Esophagus muscularis mucosa (tissue), 4 donors: Measurements from ENCODE around the gene ATP5PO. TPM values are rescaled to one million over a fixed set of nuclear protein-coding genes. Genes with fewer than 3 reads are reported as not detected.

Experiments used
- DNase-seq: peaks from one replicate; pipeline ENCODE4 v3.0.0-alpha.2; 2017; ENCODE audit errors: extremely low spot score
- H3K27ac ChIP-seq, 4 donors: fragments of 200-600 bp; sonication (generic); replicated peaks in 1 of 4; 1 replicate in 3 of 4; 2 replicates in 1 of 4; pipeline ENCODE4 v1.5.1; 2016 to 2019; ENCODE audit warnings: mild to moderate bottlenecking in 1 of 4
- H3K27me3 ChIP-seq, 4 donors: fragments of 200-600 bp; sonication (generic); one replicate each; pipeline versions ENCODE4 v1.5.1 to v1.6.0; 2016 to 2019
- H3K36me3 ChIP-seq, 4 donors: fragments of 200-600 bp; sonication (generic); one replicate each; pipeline ENCODE4 v1.5.1; 2016 to 2019
- H3K4me1 ChIP-seq, 4 donors: fragments of 200-600 bp; sonication (generic); one replicate each; pipeline ENCODE4 v1.5.1; 2016 to 2019
- H3K4me3 ChIP-seq, 4 donors: fragments of 200-600 bp; sonication (generic); 1 replicate in 2 of 4; 2 replicates in 2 of 4; pipeline ENCODE4 v1.5.1; 2016 to 2019; ENCODE audit warnings: mild to moderate bottlenecking in 4 of 4, moderate library complexity in 1 of 4
- H3K9me3 ChIP-seq, 4 donors: fragments of 200-600 bp; sonication (generic); 1 replicate in 3 of 4; 2 replicates in 1 of 4; pipeline ENCODE4 v1.5.1; 2016 to 2019
- EP300 ChIP-seq: sonication (generic); formaldehyde crosslinking; IDR thresholded peaks from one replicate; pipeline ENCODE4 v1.6.1; 2017; ENCODE audit warnings: antibody characterized with exemption
- POLR2A ChIP-seq: fragments of 450-650 bp; IDR thresholded peaks from one replicate; pipeline ENCODE4 v1.6.1; 2017; ENCODE audit warnings: antibody characterized with exemption, moderate library complexity, mild to moderate bottlenecking, low read depth
- POLR2AphosphoS5 ChIP-seq, 2 donors: sonication (generic); formaldehyde crosslinking; IDR thresholded peaks; one replicate each; pipeline ENCODE4 v1.6.1; 2017; ENCODE audit warnings: antibody characterized with exemption in 2 of 2
- WGBS: methylation state at CpG from one replicate; pipeline ENCODE4 v1.1.5; 2018; 5-methylcytosine and 5-hydroxymethylcytosine counted together
- intact Hi-C: fragments of 100-400 bp; cut with DNase I; formaldehyde crosslinking; loops from one replicate; pipeline ENCODE4 v1.15.1; 2023
- total RNA-seq, 4 donors: library from RNA; depleted of rRNA; stranded (reverse); fragments of >200 nt; gene quantifications; one replicate each; pipeline versions ENCODE4 v1.1.0 to v1.2.1, GENCODE V29; 2016
- TF ChIP-seq, protein P1 (sequence below), 3 experiments: fragments of 200-600 bp in 2 of 3; fragments of 450-650 bp in 1 of 3; sonication (generic) in 2 of 3; IDR thresholded peaks; one replicate each; pipeline ENCODE4 v1.5.1; 2017 to 2019; ENCODE audit warnings: antibody characterized with exemption in 3 of 3, mild to moderate bottlenecking in 2 of 3, moderate library complexity in 1 of 3

Gene ATP5PO
- total RNA-seq, 4 donors from 2014 or later, result 130 to 289 (median 195) TPM

DNA sequence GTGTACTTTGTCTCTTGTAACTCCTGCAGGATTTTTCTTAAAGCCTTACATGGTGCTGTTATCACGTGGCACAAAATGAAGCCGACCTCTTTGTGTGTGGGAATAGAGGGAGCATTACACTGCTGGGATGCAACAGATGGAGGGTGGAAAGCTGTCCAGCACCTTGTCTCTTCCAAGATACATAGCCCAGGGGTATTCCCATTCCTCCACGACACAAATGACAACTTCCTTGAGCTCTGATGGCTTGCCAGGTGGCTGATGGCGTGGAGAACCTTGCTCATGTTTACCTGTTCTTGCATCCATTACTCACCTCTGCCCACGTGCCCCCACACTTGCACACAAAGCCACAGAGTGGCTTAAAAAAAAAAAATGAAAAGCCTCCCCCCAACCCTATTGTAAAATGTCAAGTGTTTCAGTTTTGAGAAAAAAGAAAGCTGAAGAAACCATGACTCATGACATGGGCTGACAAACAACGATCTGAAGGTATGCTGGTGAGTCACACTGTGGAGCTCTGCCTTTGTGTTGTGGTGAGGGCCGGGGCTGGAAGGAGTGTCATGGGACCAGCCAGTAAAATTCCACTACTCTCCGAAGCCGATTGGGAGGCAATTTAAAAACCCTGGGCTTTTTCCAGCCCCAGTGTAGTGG, 32.0 kb upstream of the ATP5PO start:
- 14% methylated on average over 9 of the region's 9 CpGs for WGBS
- peak; percentile 94 for DNase-seq
- intact Hi-C loops, result no loop called here
- peak overlapping the region; percentile 30 to 43 (median 35) for H3K4me3 ChIP-seq
- peaks cover 17 to 39% (median 32%) of the 10 kb centered on the region in 4 donors for H3K4me1 ChIP-seq
- H3K27me3 ChIP-seq, result no peaks in the 10 kb centered on the region
- H3K9me3 ChIP-seq, result no peaks in the 10 kb centered on the region
- TF ChIP-seq POLR2AphosphoS5 (IDR thresholded peaks at IDR 0.05) (peak; percentile 70 to 81), POLR2A (no peak)
- TF ChIP-seq, protein P1, sequence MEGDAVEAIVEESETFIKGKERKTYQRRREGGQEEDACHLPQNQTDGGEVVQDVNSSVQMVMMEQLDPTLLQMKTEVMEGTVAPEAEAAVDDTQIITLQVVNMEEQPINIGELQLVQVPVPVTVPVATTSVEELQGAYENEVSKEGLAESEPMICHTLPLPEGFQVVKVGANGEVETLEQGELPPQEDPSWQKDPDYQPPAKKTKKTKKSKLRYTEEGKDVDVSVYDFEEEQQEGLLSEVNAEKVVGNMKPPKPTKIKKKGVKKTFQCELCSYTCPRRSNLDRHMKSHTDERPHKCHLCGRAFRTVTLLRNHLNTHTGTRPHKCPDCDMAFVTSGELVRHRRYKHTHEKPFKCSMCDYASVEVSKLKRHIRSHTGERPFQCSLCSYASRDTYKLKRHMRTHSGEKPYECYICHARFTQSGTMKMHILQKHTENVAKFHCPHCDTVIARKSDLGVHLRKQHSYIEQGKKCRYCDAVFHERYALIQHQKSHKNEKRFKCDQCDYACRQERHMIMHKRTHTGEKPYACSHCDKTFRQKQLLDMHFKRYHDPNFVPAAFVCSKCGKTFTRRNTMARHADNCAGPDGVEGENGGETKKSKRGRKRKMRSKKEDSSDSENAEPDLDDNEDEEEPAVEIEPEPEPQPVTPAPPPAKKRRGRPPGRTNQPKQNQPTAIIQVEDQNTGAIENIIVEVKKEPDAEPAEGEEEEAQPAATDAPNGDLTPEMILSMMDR (IDR thresholded peaks at IDR 0.05), result peak in 1 of 3 experiments; percentile 26
- H3K27ac ChIP-seq, result peak overlapping the region; percentile 77 to 85 (median 82)
- H3K36me3 ChIP-seq, result no peaks in the 10 kb centered on the region

DNA sequence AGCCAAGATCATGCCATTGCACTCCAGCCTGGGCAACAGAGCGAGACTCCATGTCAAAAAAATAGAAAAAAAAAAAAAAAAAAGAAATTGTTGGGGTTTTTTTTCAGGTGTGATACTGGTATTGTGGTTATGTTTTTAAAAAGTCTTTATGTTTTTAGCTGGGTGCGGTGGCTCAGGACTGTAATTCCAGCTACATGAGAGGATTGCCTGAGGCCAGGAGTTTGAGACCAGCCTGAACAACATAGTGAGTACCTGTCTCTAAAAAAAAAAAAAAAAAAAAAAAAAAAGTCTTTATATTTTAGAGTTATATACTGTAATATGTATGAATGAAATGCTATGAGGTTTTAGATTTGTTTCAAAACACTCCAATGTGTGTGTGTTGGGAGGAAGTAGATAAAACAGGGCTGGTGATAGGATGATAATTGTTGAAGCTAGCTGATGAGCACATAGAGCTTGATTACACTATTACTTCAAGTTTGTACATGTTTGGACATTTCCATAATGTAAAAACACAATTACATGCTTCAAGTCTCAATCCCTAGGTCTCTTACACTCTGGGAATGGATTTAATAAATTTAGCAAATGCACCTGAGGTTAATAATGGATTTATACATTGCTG, 30.2 kb upstream of the ATP5PO start:
- Histone ChIP-seq H3K36me3 (no peaks in the 10 kb centered on the region), H3K27me3 (no peaks in the 10 kb centered on the region), H3K9me3 (no peaks in the 10 kb centered on the region), H3K4me3 (no peak overlapping the region), H3K4me1 (peaks cover 17 to 53% (median 41%) of the 10 kb centered on the region in 4 donors), H3K27ac (no peak overlapping the region)
- 92% methylated on average over 2 of the region's 2 CpGs for WGBS
- TF ChIP-seq, protein P1 (IDR thresholded peaks at IDR 0.05), result no peak
- TF ChIP-seq POLR2AphosphoS5 (IDR thresholded peaks at IDR 0.05) (no peak), EP300 (no peak), POLR2A (no peak)
- intact Hi-C loops, result no loop called here
- DNase-seq, result no peak

DNA sequence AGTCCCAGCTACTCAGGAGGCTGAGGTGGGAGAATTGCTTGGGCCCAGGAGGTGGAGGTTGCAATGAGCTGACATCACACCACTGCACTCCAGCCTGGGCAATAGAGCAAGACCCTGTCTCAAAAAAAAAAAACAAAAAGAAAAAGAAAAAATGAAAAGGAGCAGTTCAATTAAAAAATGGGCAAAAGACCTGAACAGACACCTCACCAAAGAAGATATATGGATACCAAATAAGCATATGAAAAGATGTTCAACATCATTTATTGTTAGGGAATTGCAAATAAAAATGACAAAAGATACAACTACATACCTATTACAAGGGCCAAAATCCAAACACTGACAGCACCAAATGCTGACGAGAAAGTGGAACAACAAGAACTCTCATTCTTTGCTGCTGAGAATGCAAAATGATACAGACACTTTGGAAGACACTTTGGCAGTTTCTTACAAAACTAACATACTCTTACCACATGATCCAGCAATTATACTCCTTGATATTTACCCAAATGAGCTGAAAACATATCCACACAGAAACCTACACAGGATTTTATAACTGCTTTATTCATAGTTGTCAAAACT, 28.7 kb upstream of the ATP5PO start:
- 96% methylated on average over 1 of the region's 1 CpG for WGBS
- Histone ChIP-seq H3K27me3 (no peaks in the 10 kb centered on the region), H3K27ac (no peak overlapping the region), H3K36me3 (no peaks in the 10 kb centered on the region), H3K9me3 (no peaks in the 10 kb centered on the region), H3K4me3 (no peak overlapping the region), H3K4me1 (peaks cover 17 to 62% (median 48%) of the 10 kb centered on the region in 4 donors)
- TF ChIP-seq POLR2A, result no peak
- no peak for TF ChIP-seq POLR2AphosphoS5 (IDR thresholded peaks at IDR 0.05)
- TF ChIP-seq EP300, result no peak
- TF ChIP-seq, protein P1 (IDR thresholded peaks at IDR 0.05), result no peak
- no peak for DNase-seq
- intact Hi-C loops, result no loop called here

DNA sequence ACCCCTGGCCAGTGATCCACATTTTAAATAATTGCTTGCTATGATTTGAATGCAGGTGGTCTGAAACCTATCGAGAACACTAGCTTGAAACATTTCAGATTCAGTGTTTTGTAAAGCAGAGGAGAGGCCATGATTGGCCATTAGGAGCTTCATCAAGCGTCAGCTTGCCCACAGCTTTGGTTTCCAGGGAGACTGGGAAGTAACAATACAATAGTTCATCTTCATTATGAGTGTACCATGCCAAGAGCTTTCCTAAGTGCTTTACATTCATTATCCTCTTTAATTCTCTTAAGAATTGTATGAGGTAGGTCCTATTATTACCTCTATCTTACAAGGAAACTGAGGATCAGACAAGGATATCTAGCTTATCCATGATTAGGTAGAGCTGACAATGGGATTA, 27.7 kb upstream of the ATP5PO start:
- Histone ChIP-seq H3K36me3 (no peaks in the 10 kb centered on the region), H3K27me3 (no peaks in the 10 kb centered on the region), H3K27ac (peak overlapping the region; percentile 20 to 68 (median 44)), H3K4me3 (no peak overlapping the region), H3K4me1 (peaks cover 11 to 52% (median 40%) of the 10 kb centered on the region in 4 donors), H3K9me3 (no peaks in the 10 kb centered on the region)
- intact Hi-C loops, result no loop called here
- DNase-seq, result no peak
- WGBS, result 63% methylated on average over 2 of the region's 2 CpGs
- TF ChIP-seq, protein P1 (IDR thresholded peaks at IDR 0.05), result no peak
- no peak for TF ChIP-seq POLR2AphosphoS5 (IDR thresholded peaks at IDR 0.05)
- TF ChIP-seq POLR2A, result no peak
- no peak for TF ChIP-seq EP300
